ENCODE data around the gene RHCE.

DNA sequence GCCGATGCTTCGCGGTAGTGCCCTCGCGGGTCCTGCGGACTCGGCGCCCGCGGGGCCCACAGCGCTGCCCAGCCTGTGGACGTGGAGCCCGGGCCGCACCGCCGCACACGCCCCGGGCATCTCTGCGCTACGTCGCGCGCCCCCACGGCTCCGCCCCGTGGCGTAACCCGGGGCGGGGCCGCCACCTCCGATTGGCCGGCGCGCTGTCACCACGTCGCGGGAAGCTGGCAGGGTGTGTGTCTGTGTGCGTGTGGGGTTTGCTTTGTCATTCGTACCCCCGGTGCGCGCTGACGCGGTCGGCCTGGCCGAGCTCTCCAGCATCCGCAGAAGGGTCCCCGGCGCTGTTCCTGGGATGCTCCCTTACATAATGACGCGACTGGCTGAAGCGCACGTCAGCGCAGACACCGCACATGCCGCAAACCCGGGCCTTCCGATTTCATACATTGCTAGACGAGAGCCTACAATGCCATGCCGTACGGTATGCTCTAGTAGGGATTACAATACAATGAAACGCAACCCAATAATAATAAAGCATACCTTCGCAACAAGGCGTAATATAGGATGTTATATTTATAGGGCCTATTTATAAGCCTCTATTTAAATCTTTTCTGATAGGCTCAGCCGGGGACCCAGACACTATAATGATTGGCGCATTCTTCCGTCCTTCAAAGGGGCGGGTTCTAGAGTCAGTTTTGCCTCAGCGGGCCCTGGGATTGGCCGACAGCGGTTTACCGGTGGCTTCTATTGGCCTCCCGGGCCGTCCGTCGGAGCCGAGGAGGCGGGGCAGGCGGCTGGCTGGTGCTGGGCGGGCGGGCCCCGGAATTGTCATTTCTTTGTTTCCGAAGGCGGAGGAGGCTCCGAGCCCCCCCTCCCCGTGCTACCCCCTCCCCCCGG is 9.7 kb upstream of the RHCE start, which contains the start of gene MACO1:
- TF ChIP-seq, protein P1, sequence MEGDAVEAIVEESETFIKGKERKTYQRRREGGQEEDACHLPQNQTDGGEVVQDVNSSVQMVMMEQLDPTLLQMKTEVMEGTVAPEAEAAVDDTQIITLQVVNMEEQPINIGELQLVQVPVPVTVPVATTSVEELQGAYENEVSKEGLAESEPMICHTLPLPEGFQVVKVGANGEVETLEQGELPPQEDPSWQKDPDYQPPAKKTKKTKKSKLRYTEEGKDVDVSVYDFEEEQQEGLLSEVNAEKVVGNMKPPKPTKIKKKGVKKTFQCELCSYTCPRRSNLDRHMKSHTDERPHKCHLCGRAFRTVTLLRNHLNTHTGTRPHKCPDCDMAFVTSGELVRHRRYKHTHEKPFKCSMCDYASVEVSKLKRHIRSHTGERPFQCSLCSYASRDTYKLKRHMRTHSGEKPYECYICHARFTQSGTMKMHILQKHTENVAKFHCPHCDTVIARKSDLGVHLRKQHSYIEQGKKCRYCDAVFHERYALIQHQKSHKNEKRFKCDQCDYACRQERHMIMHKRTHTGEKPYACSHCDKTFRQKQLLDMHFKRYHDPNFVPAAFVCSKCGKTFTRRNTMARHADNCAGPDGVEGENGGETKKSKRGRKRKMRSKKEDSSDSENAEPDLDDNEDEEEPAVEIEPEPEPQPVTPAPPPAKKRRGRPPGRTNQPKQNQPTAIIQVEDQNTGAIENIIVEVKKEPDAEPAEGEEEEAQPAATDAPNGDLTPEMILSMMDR (IDR thresholded peaks at IDR 0.05; ENCODE audit: insufficient read depth, low read length), result no peak
- peak; percentile 88 for TF ChIP-seq POLR2AphosphoS5 (IDR thresholded peaks at IDR 0.05; ENCODE audit: low read depth)
- no peak for TF ChIP-seq GABPA (IDR thresholded peaks at IDR 0.05; ENCODE audit: low read depth)
- TF ChIP-seq SPI1 (IDR thresholded peaks at IDR 0.05; ENCODE audit: borderline replicate concordance, low read depth), result no peak
